ENCODE results near the gene SLC25A4. TPM values are rescaled to one million over a fixed set of nuclear protein-coding genes. Genes with fewer than 3 reads are reported as not detected.
"Not testable (repeated sequence)": the region's sequence is repeated elsewhere in the genome, so short reads cannot be mapped to it uniquely, and the experiment has no call there.

The SLC25A4 gene
- total RNA-seq, 1 donor from 2014 or later, result 27.7 TPM

- Mint-ChIP-seq H3K27me3 (ENCODE audit: unreplicated experiment) (peaks cover 38% of the 10 kb centered on the region), H3K4me3 (ENCODE audit: unreplicated experiment) (no peak overlapping the region), H3K4me1 (ENCODE audit: unreplicated experiment) (no peaks in the 10 kb centered on the region), H3K9me3 (ENCODE audit: unreplicated experiment) (no peaks in the 10 kb centered on the region), H3K27ac (ENCODE audit: unreplicated experiment) (no peak overlapping the region), H3K36me3 (ENCODE audit: unreplicated experiment) (no peaks in the 10 kb centered on the region)
- TF ChIP-seq CTCF (IDR thresholded peaks at IDR 0.05), result no peak
- DNase-seq (ENCODE audit: extremely low spot score, unreplicated experiment), result no peak
Measured at GRCh38 chr4:185099940-185100339, 43.1 kb upstream of the SLC25A4 start.

GRCh38 chr4:185100423-185100822, 42.6 kb upstream of the SLC25A4 start:
- no peaks in the 10 kb centered on the region for H3K9me3 Mint-ChIP-seq (ENCODE audit: unreplicated experiment)
- no peak for DNase-seq (ENCODE audit: extremely low spot score, unreplicated experiment)
- H3K27me3 Mint-ChIP-seq (ENCODE audit: unreplicated experiment), result peaks cover 33% of the 10 kb centered on the region
- H3K36me3 Mint-ChIP-seq (ENCODE audit: unreplicated experiment), result no peaks in the 10 kb centered on the region
- H3K4me1 Mint-ChIP-seq (ENCODE audit: unreplicated experiment), result no peaks in the 10 kb centered on the region
- no peak overlapping the region for H3K27ac Mint-ChIP-seq (ENCODE audit: unreplicated experiment)
- H3K4me3 Mint-ChIP-seq (ENCODE audit: unreplicated experiment), result no peak overlapping the region
- TF ChIP-seq CTCF (IDR thresholded peaks at IDR 0.05), result no peak

GRCh38 chr4:185101354-185101890, 41.6 kb upstream of the SLC25A4 start:
- H3K4me3 Mint-ChIP-seq (ENCODE audit: unreplicated experiment), result no peak overlapping the region
- H3K9me3 Mint-ChIP-seq (ENCODE audit: unreplicated experiment), result no peaks in the 10 kb centered on the region
- H3K4me1 Mint-ChIP-seq (ENCODE audit: unreplicated experiment), result no peaks in the 10 kb centered on the region

DNA sequence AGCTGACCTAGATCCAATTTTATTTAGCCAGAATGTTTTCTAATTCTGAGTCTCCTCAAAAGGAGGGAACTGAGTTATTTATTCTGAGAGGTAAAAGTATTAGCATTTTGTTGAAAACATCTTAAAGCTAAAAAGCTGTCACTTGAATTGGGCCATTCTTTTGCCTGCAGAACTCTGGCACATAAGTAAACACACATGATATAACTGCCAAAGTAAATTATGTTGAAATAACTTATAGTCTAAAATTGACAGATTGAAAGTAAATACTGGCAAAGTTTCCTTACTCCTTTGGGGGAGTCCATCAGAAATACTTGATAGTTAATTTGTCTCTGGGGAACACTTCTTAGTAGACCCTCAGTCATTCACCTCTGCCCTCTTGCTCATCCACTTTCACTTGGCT, 38.3 kb upstream of the SLC25A4 start:
- Mint-ChIP-seq H3K4me3 (ENCODE audit: unreplicated experiment) (no peak overlapping the region), H3K9me3 (ENCODE audit: unreplicated experiment) (no peaks in the 10 kb centered on the region), H3K4me1 (ENCODE audit: unreplicated experiment) (peaks cover 3% of the 10 kb centered on the region), H3K27me3 (ENCODE audit: unreplicated experiment) (peaks cover 40% of the 10 kb centered on the region), H3K36me3 (ENCODE audit: unreplicated experiment) (no peaks in the 10 kb centered on the region), H3K27ac (ENCODE audit: unreplicated experiment) (no peak overlapping the region)
- no peak for DNase-seq (ENCODE audit: extremely low spot score, unreplicated experiment)
- TF ChIP-seq CTCF (IDR thresholded peaks at IDR 0.05), result no peak

More at GRCh38 chr4:185101354-185101890, 41.6 kb upstream of the SLC25A4 start:
- no peak for DNase-seq (ENCODE audit: extremely low spot score, unreplicated experiment)
- no peak overlapping the region for H3K27ac Mint-ChIP-seq (ENCODE audit: unreplicated experiment)
- peaks cover 34% of the 10 kb centered on the region for H3K27me3 Mint-ChIP-seq (ENCODE audit: unreplicated experiment)
- no peaks in the 10 kb centered on the region for H3K36me3 Mint-ChIP-seq (ENCODE audit: unreplicated experiment)
- TF ChIP-seq CTCF (IDR thresholded peaks at IDR 0.05), result no peak

DNA sequence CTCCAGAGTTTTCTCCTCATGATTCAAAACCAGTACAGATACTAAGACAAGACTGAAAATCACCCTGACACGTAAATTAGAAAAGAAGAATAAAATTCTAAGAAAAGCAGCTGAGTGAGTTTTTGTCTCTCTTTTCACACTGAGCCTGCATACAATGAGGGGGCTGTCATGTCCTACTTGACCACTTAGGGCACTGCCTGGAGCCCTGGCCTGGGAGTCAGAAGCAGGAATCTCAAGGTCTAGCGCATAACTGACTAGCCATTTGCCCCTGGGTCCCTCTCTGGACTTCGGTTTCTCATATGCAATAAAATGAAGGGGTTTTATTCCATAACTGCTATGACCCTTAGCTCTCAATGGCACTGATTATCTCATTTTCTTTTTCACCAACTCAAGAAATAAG, 36.7 kb upstream of the SLC25A4 start:
- H3K4me1 Mint-ChIP-seq (ENCODE audit: unreplicated experiment), result peaks cover 3% of the 10 kb centered on the region
- no peak overlapping the region for H3K27ac Mint-ChIP-seq (ENCODE audit: unreplicated experiment)
- no peak for DNase-seq (ENCODE audit: extremely low spot score, unreplicated experiment)
- TF ChIP-seq CTCF (IDR thresholded peaks at IDR 0.05), result no peak
- no peaks in the 10 kb centered on the region for H3K36me3 Mint-ChIP-seq (ENCODE audit: unreplicated experiment)
- peaks cover 36% of the 10 kb centered on the region for H3K27me3 Mint-ChIP-seq (ENCODE audit: unreplicated experiment)
- H3K4me3 Mint-ChIP-seq (ENCODE audit: unreplicated experiment), result no peak overlapping the region
- H3K9me3 Mint-ChIP-seq (ENCODE audit: unreplicated experiment), result no peaks in the 10 kb centered on the region

DNA sequence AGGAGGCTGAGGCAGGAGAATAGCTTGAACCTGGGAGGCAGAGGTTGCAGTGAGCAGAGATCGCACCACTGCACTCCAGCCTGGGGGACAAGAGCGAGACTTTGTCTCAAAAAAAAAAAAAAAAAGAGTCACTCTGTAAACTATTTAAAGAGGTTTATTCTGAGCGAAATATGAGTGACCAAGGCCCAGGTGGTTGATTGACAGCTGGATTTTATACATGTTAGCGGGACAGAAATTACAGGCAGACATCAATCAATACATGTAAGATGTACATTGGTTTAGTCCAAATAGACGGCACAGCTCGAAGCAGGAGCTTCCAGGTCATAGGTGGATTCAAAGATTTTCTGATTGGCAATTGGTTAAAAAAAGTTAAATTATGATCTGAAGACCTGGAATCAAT, 35.5 kb upstream of the SLC25A4 start:
- H3K27ac Mint-ChIP-seq (ENCODE audit: unreplicated experiment); H3K36me3 Mint-ChIP-seq (ENCODE audit: unreplicated experiment); H3K4me3 Mint-ChIP-seq (ENCODE audit: unreplicated experiment); DNase-seq (ENCODE audit: extremely low spot score, unreplicated experiment); H3K4me1 Mint-ChIP-seq (ENCODE audit: unreplicated experiment); H3K9me3 Mint-ChIP-seq (ENCODE audit: unreplicated experiment): not testable (repeated sequence)
- peaks cover 32% of the 10 kb centered on the region for H3K27me3 Mint-ChIP-seq (ENCODE audit: unreplicated experiment)
